ENCODE results near the gene CDK5RAP1.
"Not testable (repeated sequence)": the region's sequence is repeated elsewhere in the genome, so short reads cannot be mapped to it uniquely, and the experiment has no call there.

Gene CDK5RAP1

DNA sequence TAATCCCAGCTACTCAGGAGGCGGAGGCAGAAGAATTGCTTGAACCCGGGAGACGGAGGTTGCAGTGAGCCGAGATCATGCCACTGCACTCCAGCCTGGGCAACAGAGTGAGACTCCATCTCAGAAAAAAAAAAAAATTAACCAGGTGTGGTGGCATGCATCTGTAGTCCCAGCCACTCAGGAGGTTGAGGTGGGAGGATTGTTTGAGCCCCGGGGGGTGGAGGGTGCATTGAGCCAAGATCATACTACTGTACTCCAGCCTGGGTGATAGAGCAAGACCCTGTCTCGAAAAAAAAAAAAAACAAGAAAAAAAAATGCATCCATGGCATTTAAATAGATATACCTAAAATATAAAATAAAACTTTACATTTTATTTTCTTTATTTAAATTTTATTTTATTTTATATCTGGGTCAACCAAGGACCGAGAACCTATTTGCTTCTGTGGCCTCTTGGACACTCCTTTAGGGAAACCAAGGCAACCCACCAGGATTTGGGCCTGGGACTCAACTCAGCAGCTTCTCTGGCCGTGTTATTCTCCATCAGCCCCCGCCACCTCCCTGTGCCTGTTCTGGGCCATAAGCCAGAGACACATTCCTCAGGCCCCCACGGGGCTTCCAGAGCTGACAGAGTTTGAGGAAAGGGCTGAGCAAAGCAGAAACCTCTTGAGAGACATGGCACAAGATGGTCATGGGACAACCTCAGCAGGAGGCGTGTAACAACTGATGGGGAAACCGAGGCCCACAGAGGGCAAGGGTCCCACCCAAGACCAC is 36.0 kb upstream of the CDK5RAP1 start:
- peaks cover 3% of the 10 kb centered on the region; the same call in 1 of the 2 replicates for H3K36me3 ChIP-seq (replicated peaks)
- H3K9me3 ChIP-seq, result no peaks in the 10 kb centered on the region
- H3K4me3 ChIP-seq, result no peak overlapping the region
- in situ Hi-C loops (cut with MboI; ENCODE audit: low sequenced_read_pairs), result no loop called here
- H3K27me3 ChIP-seq (ENCODE audit: low read depth), result no peaks in the 10 kb centered on the region
- no peak for DNase-seq (ENCODE audit: low spot score in 2 of 2)
- no peaks in the 10 kb centered on the region for H3K4me1 ChIP-seq

- in situ Hi-C loops (cut with MboI; ENCODE audit: low sequenced_read_pairs), result no loop called here
- H3K27me3 ChIP-seq (ENCODE audit: low read depth), result no peaks in the 10 kb centered on the region
- H3K4me3 ChIP-seq, result no peak overlapping the region
- H3K4me1 ChIP-seq, result no peaks in the 10 kb centered on the region
- H3K36me3 ChIP-seq (replicated peaks), result peaks cover 3% of the 10 kb centered on the region; the same call in 1 of the 2 replicates
- DNase-seq (ENCODE audit: low spot score in 2 of 2), result no peak
- H3K9me3 ChIP-seq, result no peaks in the 10 kb centered on the region
These were observed 33.1 kb upstream of the CDK5RAP1 start for GRCh38 chr20:33434434-33434833.

- H3K9me3 ChIP-seq, result no peaks in the 10 kb centered on the region
- H3K27me3 ChIP-seq (ENCODE audit: low read depth), result no peaks in the 10 kb centered on the region
- H3K4me1 ChIP-seq, result no peaks in the 10 kb centered on the region
- DNase-seq (ENCODE audit: low spot score in 2 of 2), result no peak
- peaks cover 3% of the 10 kb centered on the region; the same call in 1 of the 2 replicates for H3K36me3 ChIP-seq (replicated peaks)
- no peak overlapping the region for H3K4me3 ChIP-seq
- in situ Hi-C loops (cut with MboI; ENCODE audit: low sequenced_read_pairs), result no loop called here
These were observed 32.3 kb upstream of the CDK5RAP1 start for GRCh38 chr20:33433465-33434234.

GRCh38 chr20:33431797-33432381 is 30.6 kb upstream of the CDK5RAP1 start:
- Histone ChIP-seq H3K4me3 (no peak overlapping the region), H3K4me1 (no peaks in the 10 kb centered on the region), H3K27me3 (ENCODE audit: low read depth) (no peaks in the 10 kb centered on the region), H3K9me3 (no peaks in the 10 kb centered on the region), H3K36me3 (replicated peaks) (peaks cover 3% of the 10 kb centered on the region; the same call in 1 of the 2 replicates)
- DNase-seq (ENCODE audit: low spot score in 2 of 2), result no peak
- in situ Hi-C loops (cut with MboI; ENCODE audit: low sequenced_read_pairs), result no loop called here

DNA sequence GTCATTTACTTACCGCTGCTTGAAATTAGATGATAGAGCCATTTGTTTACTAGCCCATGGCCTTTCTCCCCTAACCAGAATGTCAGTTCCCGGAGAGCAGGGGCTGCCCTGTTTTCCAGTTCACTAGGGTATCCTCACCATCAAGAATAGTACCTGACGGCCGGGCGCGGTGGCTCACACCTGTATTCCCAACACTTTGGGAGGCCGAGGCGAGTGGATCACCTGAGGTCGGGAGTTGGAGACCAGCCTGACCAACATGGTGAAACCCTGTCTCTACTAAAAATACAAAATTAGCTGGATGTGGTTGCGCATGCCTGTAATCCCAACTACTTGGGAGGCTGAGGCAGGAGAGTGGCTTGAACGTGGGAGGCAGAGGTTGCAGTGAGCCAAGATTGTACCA is 22.6 kb upstream of the CDK5RAP1 start:
- H3K36me3 ChIP-seq (replicated peaks); H3K27me3 ChIP-seq (ENCODE audit: low read depth); in situ Hi-C loops (cut with MboI; ENCODE audit: low sequenced_read_pairs); DNase-seq (ENCODE audit: low spot score in 2 of 2); H3K4me1 ChIP-seq; H3K4me3 ChIP-seq; H3K9me3 ChIP-seq: not testable (repeated sequence)

DNA sequence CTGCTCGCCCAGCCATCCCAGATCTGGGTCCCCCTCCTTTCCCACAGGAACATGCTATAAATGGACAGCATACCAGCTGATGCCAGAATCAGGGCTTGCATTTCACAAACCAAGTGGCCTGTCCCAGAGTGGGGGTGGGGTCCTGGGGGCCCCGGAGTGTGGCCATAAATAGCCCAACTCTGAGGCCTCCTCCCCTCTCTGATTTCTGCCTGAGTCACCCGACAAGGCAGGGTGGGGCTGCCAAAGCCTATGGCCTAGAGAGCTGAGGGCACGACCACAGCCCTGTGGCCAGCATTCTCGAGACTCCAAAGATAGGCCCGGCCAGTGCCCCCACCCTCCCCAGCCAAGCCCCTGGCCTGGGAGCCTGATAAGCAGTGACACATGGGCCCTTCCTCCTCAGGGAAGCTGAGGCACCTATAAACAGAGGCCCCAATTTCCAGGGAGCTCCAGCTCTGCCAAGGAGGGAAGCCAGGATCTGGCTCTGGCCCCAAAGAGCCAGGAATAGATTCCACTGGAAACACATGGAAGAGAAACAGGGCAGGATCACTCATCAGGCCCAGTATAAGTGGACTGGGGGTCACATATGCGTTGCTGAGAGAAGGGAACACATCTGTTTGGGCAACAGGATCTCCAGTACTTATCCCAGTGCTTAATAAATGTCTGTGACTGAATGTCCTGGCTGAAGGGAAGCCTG is 22.0 kb upstream of the CDK5RAP1 start:
- H3K4me1 ChIP-seq, result no peaks in the 10 kb centered on the region
- in situ Hi-C loops (cut with MboI; ENCODE audit: low sequenced_read_pairs), result no loop called here
- H3K9me3 ChIP-seq, result no peaks in the 10 kb centered on the region
- H3K4me3 ChIP-seq, result no peak overlapping the region
- no peak for DNase-seq (ENCODE audit: low spot score in 2 of 2)
- no peaks in the 10 kb centered on the region for H3K27me3 ChIP-seq (ENCODE audit: low read depth)
- H3K36me3 ChIP-seq (replicated peaks), result no peaks in the 10 kb centered on the region

DNA sequence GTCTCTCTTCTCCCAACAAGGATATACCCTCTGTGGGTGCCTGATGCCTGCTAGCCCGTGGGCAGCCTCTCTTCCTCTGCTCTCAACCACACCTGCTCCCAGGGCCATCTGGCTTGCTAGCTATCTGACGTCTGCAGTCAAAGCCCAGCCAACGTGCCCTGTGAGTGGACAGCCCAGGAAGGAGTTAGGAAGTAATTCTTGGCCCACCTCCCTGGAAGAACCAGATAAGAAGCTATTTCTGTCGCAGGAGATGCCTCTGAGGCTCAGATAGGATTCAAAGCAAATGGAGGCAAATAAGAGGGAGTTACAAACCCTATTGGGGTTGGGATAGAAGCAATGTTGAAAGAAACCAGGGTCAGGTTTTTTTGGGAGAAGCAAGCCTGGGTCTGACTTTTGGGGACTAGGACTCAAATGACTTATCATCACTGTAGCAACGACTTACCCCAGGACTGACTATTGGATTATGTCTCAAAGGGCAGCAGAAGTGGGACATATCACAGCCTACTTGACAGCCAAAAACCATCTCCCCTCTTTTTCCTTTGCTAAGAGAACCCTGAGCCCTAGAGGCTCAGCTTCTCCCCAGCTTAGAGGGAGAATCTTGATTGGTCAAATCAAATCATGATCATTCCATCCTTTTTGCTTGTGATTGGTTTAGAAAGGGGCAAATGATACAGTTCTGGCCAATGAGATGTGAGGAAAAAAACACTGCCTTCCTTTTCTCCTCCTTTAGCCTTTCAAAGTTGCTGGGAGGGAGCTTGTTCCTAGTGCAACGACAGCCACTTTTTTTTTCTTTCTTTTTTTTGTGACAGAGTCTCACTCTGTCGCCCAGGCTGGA is 18.0 kb upstream of the CDK5RAP1 start:
- Histone ChIP-seq H3K36me3 (replicated peaks) (peaks cover 3% of the 10 kb centered on the region; the same call in 1 of the 2 replicates), H3K27me3 (ENCODE audit: low read depth) (no peaks in the 10 kb centered on the region), H3K9me3 (no peaks in the 10 kb centered on the region), H3K4me1 (no peaks in the 10 kb centered on the region), H3K4me3 (no peak overlapping the region)
- no peak for DNase-seq (ENCODE audit: low spot score in 2 of 2)
- in situ Hi-C loops (cut with MboI; ENCODE audit: low sequenced_read_pairs), result no loop called here

DNA sequence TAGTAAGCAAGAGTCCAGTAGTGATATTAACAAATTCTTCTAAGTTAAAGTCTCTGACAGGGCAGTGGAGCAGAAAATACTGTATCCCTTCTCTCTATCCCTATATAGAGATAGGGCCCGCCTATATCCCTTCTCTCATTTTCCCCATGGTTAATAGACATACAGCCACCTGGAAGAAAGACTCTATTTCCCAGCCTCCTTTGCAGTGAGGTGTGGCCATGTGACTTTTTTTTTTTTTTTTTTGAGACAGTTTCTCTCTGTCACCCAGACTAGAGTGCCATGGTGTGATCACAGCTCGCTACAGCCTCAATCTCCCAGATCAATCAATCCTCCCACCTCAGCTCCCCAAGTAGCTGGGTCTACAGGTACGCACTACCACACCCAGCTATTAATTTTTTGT is 16.7 kb upstream of the CDK5RAP1 start:
- Histone ChIP-seq H3K4me3 (no peak overlapping the region), H3K27me3 (ENCODE audit: low read depth) (no peaks in the 10 kb centered on the region), H3K4me1 (no peaks in the 10 kb centered on the region), H3K9me3 (no peaks in the 10 kb centered on the region), H3K36me3 (replicated peaks) (peaks cover 3% of the 10 kb centered on the region; the same call in 1 of the 2 replicates)
- DNase-seq (ENCODE audit: low spot score in 2 of 2), result no peak
- in situ Hi-C loops (cut with MboI; ENCODE audit: low sequenced_read_pairs), result no loop called here

GRCh38 chr20:33415948-33416347 is 14.6 kb upstream of the CDK5RAP1 start:
- Histone ChIP-seq H3K36me3 (replicated peaks) (peaks cover 7% of the 10 kb centered on the region), H3K9me3 (no peaks in the 10 kb centered on the region), H3K27me3 (ENCODE audit: low read depth) (no peaks in the 10 kb centered on the region), H3K4me1 (no peaks in the 10 kb centered on the region), H3K4me3 (no peak overlapping the region)
- DNase-seq (ENCODE audit: low spot score in 2 of 2), result peak; percentile 19 to 57
- in situ Hi-C loops (cut with MboI; ENCODE audit: low sequenced_read_pairs), result no loop called here

DNA sequence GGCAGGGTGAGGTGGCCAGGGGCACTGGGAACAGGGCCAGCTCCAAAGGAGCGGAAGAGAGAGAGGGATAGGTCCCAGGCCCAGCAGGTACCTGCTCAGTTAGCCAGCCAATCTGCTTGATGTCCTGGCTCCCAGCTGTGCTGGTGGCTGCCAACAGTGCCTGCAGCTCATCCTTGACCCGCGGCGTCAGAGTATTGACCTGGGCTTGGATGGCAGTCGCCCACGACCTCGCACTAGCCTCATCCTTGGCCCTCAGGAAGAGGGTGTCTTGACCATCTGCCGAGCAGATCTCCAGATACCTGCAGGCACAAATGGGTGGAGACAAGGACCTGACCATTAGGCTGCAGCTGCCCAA is 11.1 kb upstream of the CDK5RAP1 start:
- H3K9me3 ChIP-seq, result no peaks in the 10 kb centered on the region
- DNase-seq (ENCODE audit: low spot score in 2 of 2), result no peak
- H3K27me3 ChIP-seq (ENCODE audit: low read depth), result no peaks in the 10 kb centered on the region
- H3K4me3 ChIP-seq, result no peak overlapping the region
- H3K36me3 ChIP-seq (replicated peaks), result peaks cover 15% of the 10 kb centered on the region
- H3K4me1 ChIP-seq, result no peaks in the 10 kb centered on the region
- in situ Hi-C loops (cut with MboI; ENCODE audit: low sequenced_read_pairs), result no loop called here

DNA sequence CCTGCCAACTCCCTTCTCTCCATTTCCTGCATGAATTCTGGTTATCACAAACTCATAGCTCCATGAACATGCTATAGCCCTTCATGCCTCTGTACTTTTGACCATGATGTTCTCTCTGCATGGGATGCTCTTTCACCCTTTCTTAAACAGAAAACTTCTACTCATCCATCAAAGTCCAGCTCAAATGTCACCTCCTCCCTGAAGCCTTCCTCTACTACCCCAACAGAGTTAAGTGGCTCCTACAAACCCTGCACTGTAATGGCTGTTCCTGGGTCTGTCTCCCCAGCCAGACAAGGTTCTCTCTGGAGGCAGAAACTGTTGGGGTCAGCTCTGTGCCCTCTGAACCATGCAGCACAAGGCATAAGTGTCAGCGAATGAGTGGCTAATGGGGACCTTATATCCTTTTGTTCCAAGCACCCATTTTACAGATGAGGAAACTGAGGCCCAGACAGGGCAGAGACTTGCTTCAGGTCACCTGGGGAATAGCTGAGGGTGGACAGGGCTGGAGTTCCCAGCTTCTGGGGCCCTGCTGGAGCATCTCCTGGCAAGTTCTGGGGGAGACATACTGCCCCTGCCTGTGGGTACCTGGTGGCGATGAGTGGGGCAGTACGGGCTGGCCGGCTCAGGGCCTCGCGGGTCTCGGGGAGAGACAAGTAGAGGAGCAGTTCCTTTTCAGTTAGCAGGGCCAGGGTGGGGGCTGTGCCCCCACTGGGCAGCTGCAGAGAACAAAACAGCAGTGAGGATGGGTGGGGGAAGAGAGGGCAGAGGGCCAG is 10.6 kb upstream of the CDK5RAP1 start:
- Histone ChIP-seq H3K9me3 (no peaks in the 10 kb centered on the region), H3K36me3 (replicated peaks) (peaks cover 21% of the 10 kb centered on the region), H3K27me3 (ENCODE audit: low read depth) (no peaks in the 10 kb centered on the region), H3K4me1 (no peaks in the 10 kb centered on the region), H3K4me3 (no peak overlapping the region)
- DNase-seq (ENCODE audit: low spot score in 2 of 2), result no peak
- in situ Hi-C loops (cut with MboI; ENCODE audit: low sequenced_read_pairs), result no loop called here

DNA sequence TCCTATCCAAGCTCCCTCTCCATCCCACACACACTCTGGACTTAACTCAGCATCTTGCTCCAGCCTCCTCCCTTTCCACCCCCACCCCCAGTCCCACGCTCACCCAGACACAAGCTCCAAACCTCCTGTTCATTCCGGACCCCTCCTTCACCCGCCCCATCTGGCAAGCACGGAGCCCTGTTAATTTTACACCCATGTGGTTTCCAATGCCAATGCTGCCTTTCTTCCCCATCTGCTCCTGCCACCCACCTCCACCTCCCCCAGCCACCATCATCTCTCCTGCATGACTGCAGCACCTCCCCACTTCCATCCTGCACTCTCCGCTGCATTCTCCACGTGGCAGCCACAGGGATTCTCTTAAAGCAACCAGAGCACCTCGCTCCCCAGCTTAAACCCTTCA is 9.9 kb upstream of the CDK5RAP1 start:
- no peaks in the 10 kb centered on the region for H3K27me3 ChIP-seq (ENCODE audit: low read depth)
- H3K4me3 ChIP-seq, result no peak overlapping the region
- H3K4me1 ChIP-seq, result no peaks in the 10 kb centered on the region
- no peaks in the 10 kb centered on the region for H3K9me3 ChIP-seq
- peaks cover 19% of the 10 kb centered on the region for H3K36me3 ChIP-seq (replicated peaks)
- no peak for DNase-seq (ENCODE audit: low spot score in 2 of 2)
- in situ Hi-C loops (cut with MboI; ENCODE audit: low sequenced_read_pairs), result no loop called here

All from HAP-1 (cell line).